Gastrocnemius medialis (tissue), 4 donors: ENCODE data around the gene VAV1. TPM values are rescaled to one million over a fixed set of nuclear protein-coding genes. Genes with fewer than 3 reads are reported as not detected.

Experiments used
- ATAC-seq, 2 donors: fragments of 150-250 bp; one replicate each; pipeline ENCODE4 v1.9.1; 2016
- DNase-seq, 2 donors: peaks; one replicate each; pipeline ENCODE4 v3.0.0-alpha.2; 2019
- H3K27ac ChIP-seq, 4 donors: fragments of 200-600 bp; sonication (generic); 1 replicate in 1 of 4; 2 replicates in 3 of 4; pipeline ENCODE4 v1.5.1; 2016 to 2018; ENCODE audit warnings: mild to moderate bottlenecking in 2 of 4, moderate library complexity in 1 of 4
- H3K27me3 ChIP-seq, 3 donors: fragments of 200-600 bp; sonication (generic) in 2 of 3; 1 replicate in 1 of 3; 2 replicates in 2 of 3; pipeline versions ENCODE4 v1.5.1 to v1.6.0; 2016 to 2019; ENCODE audit warnings: mild to moderate bottlenecking in 1 of 3, moderate library complexity in 1 of 3
- H3K36me3 ChIP-seq, 2 donors: fragments of 200-600 bp; sonication (generic) in 1 of 2; one replicate each; pipeline ENCODE4 v1.5.1; 2017 to 2018
- H3K4me1 ChIP-seq, 2 donors: fragments of 200-600 bp; sonication (generic) in 1 of 2; one replicate each; pipeline ENCODE4 v1.5.1; 2016 to 2017; ENCODE audit warnings: mild to moderate bottlenecking in 2 of 2
- H3K4me3 ChIP-seq, 4 donors: fragments of 200-600 bp; sonication (generic) in 3 of 4; 1 replicate in 1 of 4; 2 replicates in 3 of 4; pipeline ENCODE4 v1.5.1; 2016 to 2019; ENCODE audit warnings: mild to moderate bottlenecking in 2 of 4
- H3K9me3 ChIP-seq, 3 donors: fragments of 200-600 bp; sonication (generic) in 2 of 3; 1 replicate in 1 of 3; 2 replicates in 2 of 3; pipeline ENCODE4 v1.5.1; 2016 to 2019
- CTCF ChIP-seq, 5 experiments: fragments of 450-650 bp in 3 of 5; fragments of 200-600 bp in 2 of 5; sonication (generic) in 2 of 5; IDR thresholded peaks in 4 of 5; conservative IDR thresholded peaks in 1 of 5; 1 replicate in 4 of 5; 2 replicates in 1 of 5; pipeline ENCODE4 v1.5.1; 2016 to 2019; ENCODE audit warnings: antibody characterized with exemption in 5 of 5, mild to moderate bottlenecking in 3 of 5, moderate library complexity in 3 of 5
- POLR2A ChIP-seq, 2 donors: fragments of 450-650 bp; IDR thresholded peaks; one replicate each; pipeline ENCODE4 v1.6.1; 2017; ENCODE audit warnings: antibody characterized with exemption in 2 of 2, mild to moderate bottlenecking in 2 of 2, moderate library complexity in 2 of 2
- in situ Hi-C, 4 donors: fragments of 200-750 bp; cut with MboI; loops; one replicate each; pipeline versions ENCODE4 v1.15.0 to v1.8.0; 2017; ENCODE audit warnings: low sequenced_read_pairs in 4 of 4
- intact Hi-C: fragments of 100-400 bp; cut with DNase I; formaldehyde crosslinking; loops from one replicate; pipeline ENCODE4 v1.15.1; 2023; ENCODE audit warnings: low total_unique reads
- total RNA-seq, 4 donors: library from RNA; depleted of rRNA; stranded (reverse); fragments of >200 nt; gene quantifications; one replicate each; pipeline versions ENCODE4 v1.1.0 to v1.2.3, GENCODE V29; 2016

VAV1 gene
- total RNA-seq, 4 donors from 2014 or later, result 0.63 to 1.8 (median 0.96) TPM

DNA sequence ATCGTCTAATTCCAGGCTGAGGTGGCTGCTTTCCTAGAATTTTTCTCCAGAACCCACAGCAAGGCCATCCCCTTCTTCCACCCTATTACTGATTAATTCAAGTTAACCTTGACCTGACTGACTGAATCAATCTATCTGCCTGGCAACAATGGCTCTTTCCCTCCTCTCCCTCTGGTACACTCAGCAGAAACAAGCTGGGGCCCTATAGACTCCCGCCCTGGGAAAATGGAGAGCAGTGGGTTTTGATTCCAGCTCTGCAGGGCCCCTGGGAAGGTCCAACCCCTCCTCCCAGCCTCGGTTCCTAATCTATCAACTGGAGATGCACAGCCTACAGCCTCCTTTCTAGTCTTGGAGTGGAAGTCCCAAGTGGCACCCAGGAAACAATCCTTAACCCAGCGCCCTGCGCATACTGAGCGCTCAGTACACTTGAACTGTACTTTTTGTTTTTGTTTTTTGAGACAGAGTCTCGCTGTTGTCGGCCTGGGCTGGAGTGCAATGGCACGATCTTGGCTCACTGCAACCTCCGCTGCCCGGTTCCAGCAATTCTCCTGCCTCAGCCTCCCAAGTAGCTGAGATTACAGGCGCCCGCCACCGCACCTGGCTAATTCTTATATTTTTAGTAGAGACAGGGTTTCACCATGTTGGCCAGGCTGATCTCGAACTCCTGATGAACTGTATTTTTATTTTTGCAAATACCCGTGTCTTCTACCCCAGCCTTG lies 46.8 kb upstream of the VAV1 start:
- TF ChIP-seq POLR2A (IDR thresholded peaks at IDR 0.05), result no peak
- no peak for TF ChIP-seq CTCF (IDR thresholded peaks at IDR 0.05 in 4 of 5, conservative IDR thresholded peaks at IDR 0.05 in 1 of 5)
- Histone ChIP-seq H3K27ac (no peak overlapping the region), H3K4me1 (no peaks in the 10 kb centered on the region), H3K36me3 (no peaks in the 10 kb centered on the region), H3K27me3 (no peaks in the 10 kb centered on the region), H3K9me3 (no peaks in the 10 kb centered on the region), H3K4me3 (no peak overlapping the region)
- DNase-seq (no peak), ATAC-seq (no peak)
- intact Hi-C loops (no loop called here), in situ Hi-C loops (loop anchor here in 2 of 4 donors (25.0 kb wide), 2 partner anchors 213 to 338 kb away; partner anchors contain the start of genes GTF2F1 (in 1 of the 2), PSPN (in 1 of the 2) and TUBB4A (in 1 of the 2))

DNA sequence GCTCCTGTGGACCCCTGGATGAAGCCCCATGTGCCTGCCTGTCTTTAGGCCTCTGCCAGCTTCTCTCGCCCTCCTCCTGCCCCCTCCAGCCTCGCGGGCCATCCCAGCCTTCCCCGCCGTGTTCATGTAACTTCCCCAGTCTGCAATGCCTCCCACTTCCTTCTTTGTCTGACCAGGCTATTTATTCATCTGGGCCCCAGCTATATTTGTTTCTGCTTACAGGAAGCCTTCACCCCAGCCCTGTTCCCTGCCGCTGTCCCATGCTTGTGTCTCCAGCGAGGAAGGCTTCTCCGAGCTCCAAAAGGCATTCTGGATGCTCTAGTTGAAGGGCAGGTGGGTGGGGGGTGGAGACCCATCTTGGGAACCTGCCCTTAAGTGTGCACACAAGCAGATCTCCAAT lies 44.2 kb upstream of the VAV1 start:
- Histone ChIP-seq H3K27me3 (no peaks in the 10 kb centered on the region), H3K4me1 (no peaks in the 10 kb centered on the region), H3K4me3 (no peak overlapping the region), H3K27ac (no peak overlapping the region), H3K9me3 (no peaks in the 10 kb centered on the region), H3K36me3 (peaks cover 0 to 22% of the 10 kb centered on the region in 2 donors)
- in situ Hi-C loops (loop anchor here in 2 of 4 donors (25.0 kb wide), 2 partner anchors 216 to 341 kb away; partner anchors contain the start of genes GTF2F1 (in 1 of the 2), PSPN (in 1 of the 2) and TUBB4A (in 1 of the 2)), intact Hi-C loops (no loop called here)
- DNase-seq (no peak), ATAC-seq (no peak)
- TF ChIP-seq POLR2A (IDR thresholded peaks at IDR 0.05) (no peak), CTCF (IDR thresholded peaks at IDR 0.05 in 4 of 5, conservative IDR thresholded peaks at IDR 0.05 in 1 of 5) (no peak)

DNA sequence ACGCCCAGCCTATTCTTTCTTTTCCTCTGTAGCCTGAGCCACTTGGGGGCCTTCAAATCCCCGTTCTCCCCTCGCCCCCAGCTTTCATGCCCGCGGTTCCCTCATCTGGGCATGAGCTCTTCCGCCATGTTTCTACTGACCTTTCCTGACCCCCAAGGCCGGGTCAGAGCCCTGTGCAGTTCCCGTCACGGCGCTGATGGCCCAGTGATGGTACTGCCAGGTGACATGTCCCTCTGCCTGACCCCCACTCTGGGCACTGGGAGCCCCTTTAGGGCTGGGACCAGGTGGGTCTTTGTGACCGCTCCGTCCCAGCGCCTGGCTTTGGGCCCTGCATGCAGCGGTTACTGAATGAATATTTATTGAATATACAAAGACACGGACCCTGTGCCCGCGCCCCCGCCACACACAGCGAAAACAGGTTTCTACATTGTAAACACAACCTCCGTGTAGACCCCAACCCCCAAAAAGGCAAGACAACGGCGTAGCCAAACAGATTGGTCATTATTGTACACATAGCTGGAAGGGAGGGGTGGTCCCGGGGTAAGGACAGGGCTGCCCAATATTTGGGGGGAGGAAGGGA lies 42.8 kb upstream of the VAV1 start:
- Histone ChIP-seq H3K4me1 (no peaks in the 10 kb centered on the region), H3K4me3 (no peak overlapping the region), H3K27ac (no peak overlapping the region), H3K36me3 (peaks cover 0 to 24% of the 10 kb centered on the region in 2 donors), H3K27me3 (no peaks in the 10 kb centered on the region), H3K9me3 (no peaks in the 10 kb centered on the region)
- intact Hi-C loops, result loop anchor here (10.0 kb wide), 3 partner anchors 275 to 895 kb away; partner anchors contain the start of genes NDUFA11, PET100, SLC25A23 and VMAC
- DNase-seq, result no peak
- in situ Hi-C loops, result loop anchor here in 2 of 4 donors (10.0 to 25.0 kb wide), 3 partner anchors 135 to 342 kb away; partner anchors contain the start of genes GTF2F1 (in 1 of the 2), PSPN (in 1 of the 2) and TUBB4A (in 1 of the 2)
- no peak for ATAC-seq
- TF ChIP-seq POLR2A (IDR thresholded peaks at IDR 0.05), result no peak
- TF ChIP-seq CTCF (IDR thresholded peaks at IDR 0.05 in 4 of 5, conservative IDR thresholded peaks at IDR 0.05 in 1 of 5), result no peak

GRCh38 chr19:6730153-6730804 lies 42.2 kb upstream of the VAV1 start:
- Histone ChIP-seq H3K27me3 (no peaks in the 10 kb centered on the region), H3K27ac (no peak overlapping the region), H3K9me3 (no peaks in the 10 kb centered on the region), H3K36me3 (peaks cover 0 to 24% of the 10 kb centered on the region in 2 donors), H3K4me1 (no peaks in the 10 kb centered on the region), H3K4me3 (no peak overlapping the region)
- in situ Hi-C loops, result loop anchor here in 2 of 4 donors (10.0 to 25.0 kb wide), 3 partner anchors 135 to 343 kb away; partner anchors contain the start of genes GTF2F1 (in 1 of the 2), PSPN (in 1 of the 2) and TUBB4A (in 1 of the 2)
- intact Hi-C loops, result loop anchor here (10.0 kb wide), 3 partner anchors 275 to 895 kb away; partner anchors contain the start of genes NDUFA11, PET100, SLC25A23 and VMAC
- no peak for ATAC-seq
- no peak for DNase-seq
- TF ChIP-seq POLR2A (IDR thresholded peaks at IDR 0.05) (no peak), CTCF (IDR thresholded peaks at IDR 0.05 in 4 of 5, conservative IDR thresholded peaks at IDR 0.05 in 1 of 5) (no peak)
